K562 (cell line): ENCODE results near the gene AIFM3. TPM values are rescaled to one million over a fixed set of nuclear protein-coding genes. Genes with fewer than 3 reads are reported as not detected.

Source experiments
- ATAC-seq: fragments of 200-7000 bp; cut with Tn5 transposase; 3 replicates; pipeline ENCODE4 v1.9.1; 2020; ENCODE audit warnings: moderate library complexity
- BruUV-seq: library from RNA; stranded (reverse); fragments of 400-500 nt; replicated peaks from 2 replicates; lab custom pipeline; 2021; lab: Mats Ljungman, UMichigan
- CTCF ChIA-PET: fragments of 300-600 bp; formaldehyde crosslinking; extraction: SDS; loops from one replicate; lab custom pipeline; 2021; ENCODE audit warnings: low intra/inter-chr PET ratio; lab: Yijun Ruan, JAX
- POLR2A ChIA-PET: fragments of 300-600, 350-650 bp; sonication (Branson Sonifier 250); formaldehyde crosslinking; extraction: SDS; loops from one replicate; lab custom pipeline; 2021; ENCODE audit warnings: antibody characterized with exemption, inconsistent platforms; lab: Yijun Ruan, JAX
- DNase-seq, 4 experiments: peaks; one replicate each; pipeline versions ENCODE4 v3.0.0 to v3.0.0-alpha.2; 2011 to 2018; ENCODE audit warnings: low spot score in 3 of 4, mixed read lengths in 3 of 4; ENCODE audit errors: extremely low read depth in 1 of 4
- FAIRE-seq: peaks from 2 replicates; lab custom pipeline; 2011; peaks lifted over from hg19 to GRCh38; lab: Jason Lieb, UNC
- H2AFZ ChIP-seq: 2 replicates; pipeline ENCODE4 v1.6.0; 2011; ENCODE audit warnings: low read depth, low read length, control low read depth, inconsistent platforms
- H3K27ac ChIP-seq: fragments of 200-600 bp; 3 replicates; pipeline ENCODE4 v1.8.0; 2011; ENCODE audit warnings: low read depth, mild to moderate bottlenecking, control low read depth, inconsistent platforms, low read length, moderate library complexity, mixed read lengths; ENCODE audit errors: extremely low read depth
- H3K27me3 ChIP-seq, 2 experiments: fragments of 300-600 bp in 1 of 2; 2 replicates in 1 of 2; 3 replicates in 1 of 2; pipeline versions ENCODE4 v1.6.0 to v1.8.0; 2011; ENCODE audit warnings: inconsistent platforms in 2 of 2, low read length in 2 of 2, mild to moderate bottlenecking in 1 of 2, mixed read lengths in 1 of 2, moderate library complexity in 1 of 2; ENCODE audit not compliant: control insufficient read depth in 2 of 2, insufficient read depth in 2 of 2
- H3K36me3 ChIP-seq: fragments of 300-600 bp; 3 replicates; pipeline ENCODE4 v1.8.0; 2011; ENCODE audit warnings: mild to moderate bottlenecking, low read length, inconsistent platforms; ENCODE audit not compliant: control insufficient read depth, insufficient read depth
- H3K4me1 ChIP-seq, 2 experiments: fragments of 200-600 bp in 1 of 2; replicated peaks in 1 of 2; 2 replicates in 1 of 2; 3 replicates in 1 of 2; pipeline versions ENCODE4 v1.5.1 to v1.8.0; 2011; ENCODE audit warnings: inconsistent platforms in 2 of 2, low read length in 2 of 2, mild to moderate bottlenecking in 1 of 2, mixed read lengths in 1 of 2, moderate library complexity in 1 of 2; ENCODE audit not compliant: control insufficient read depth in 2 of 2, insufficient read depth in 2 of 2
- H3K4me2 ChIP-seq: 2 replicates; pipeline ENCODE4 v1.6.1; 2011; ENCODE audit warnings: low read length, control low read depth, inconsistent platforms, mixed read lengths; ENCODE audit not compliant: insufficient read depth
- H3K4me3 ChIP-seq: fragments of 200-600 bp; sonication (generic), shearing (Covaris generic); 2 replicates; pipeline ENCODE4 v1.5.1; 2016; ENCODE audit warnings: control low read depth, inconsistent platforms
- H3K79me2 ChIP-seq: fragments of 200-600 bp; 3 replicates; pipeline ENCODE4 v1.8.0; 2011; ENCODE audit warnings: low read length, inconsistent platforms; ENCODE audit not compliant: control insufficient read depth, insufficient read depth
- H3K9ac ChIP-seq, 2 experiments: 2 replicates each; pipeline versions ENCODE4 v1.6.0 to v1.6.1; 2011; ENCODE audit warnings: low read depth in 2 of 2, low read length in 2 of 2, control low read depth in 1 of 2, inconsistent platforms in 1 of 2, mild to moderate bottlenecking in 1 of 2, mixed read lengths in 1 of 2; ENCODE audit not compliant: insufficient read depth in 1 of 2
- H3K9me1 ChIP-seq: one replicate; pipeline ENCODE4 v1.6.0; 2011; ENCODE audit warnings: inconsistent platforms, mild to moderate bottlenecking, low read length, moderate library complexity; ENCODE audit not compliant: control insufficient read depth, insufficient read depth
- H3K9me3 ChIP-seq: replicated peaks from 2 replicates; pipeline ENCODE4 v1.5.1; 2011; ENCODE audit warnings: low read depth, low read length, inconsistent platforms; ENCODE audit not compliant: control insufficient read depth, insufficient read depth
- H4K20me1 ChIP-seq: replicated peaks from 2 replicates; pipeline ENCODE4 v1.6.1; 2011; ENCODE audit warnings: low read length, inconsistent platforms, mixed read lengths; ENCODE audit not compliant: control insufficient read depth, insufficient read depth
- DMBX1 ChIP-seq: fragments of 250-450 bp; sonication (Bioruptor Pico); IDR thresholded peaks from 2 replicates; pipeline ENCODE4 v1.8.0; 2022; ENCODE audit warnings: inconsistent platforms, mild to moderate bottlenecking, moderate library complexity, borderline replicate concordance
- HDGF ChIP-seq: fragments of 450-650 bp; IDR thresholded peaks from 2 replicates; pipeline ENCODE4 v1.6.1; 2016
- PML ChIP-seq: IDR thresholded peaks from 2 replicates; pipeline ENCODE4 v1.6.1; 2012; ENCODE audit warnings: low read length, inconsistent platforms
- RBM14 ChIP-seq: fragments of 200-400 bp; formaldehyde crosslinking; IDR thresholded peaks from 2 replicates; pipeline ENCODE4 v1.6.1; 2018; ENCODE audit warnings: low read depth, mild to moderate bottlenecking, low read length, moderate library complexity, borderline replicate concordance; ENCODE audit not compliant: insufficient read depth
- TEAD2 ChIP-seq: fragments of 450-650 bp; IDR thresholded peaks from 2 replicates; pipeline ENCODE4 v1.6.1; 2016; ENCODE audit warnings: missing genetic modification characterization, control low read depth, missing compliant biosample characterization
- ZBTB49 ChIP-seq: sonication (generic); formaldehyde crosslinking; IDR thresholded peaks from 2 replicates; pipeline ENCODE4 v1.8.0; 2022; ENCODE audit warnings: missing genetic modification reagents, mild to moderate bottlenecking, borderline replicate concordance
- WGBS: fragments of 100-300 bp; shearing (Covaris generic); methylation state at CpG from one replicate; pipeline ENCODE4 v1.1.6; 2016; ENCODE audit warnings: low coverage, mixed read lengths; ENCODE audit not compliant: insufficient coverage; ENCODE audit errors: missing lambda C conversion rate; 5-methylcytosine and 5-hydroxymethylcytosine counted together
- in situ Hi-C: fragments of 300-500 bp; cut with MboI; formaldehyde crosslinking; loops from 4 replicates; pipeline ENCODE4 v1.15.0; 2018; ENCODE audit warnings: inconsistent platforms, mixed read lengths
- intact Hi-C: fragments of 100-400 bp; cut with micrococcal nuclease; formaldehyde crosslinking; loops from 2 replicates; pipeline ENCODE4 v1.14.2; 2022
- polyA plus RNA-seq, 8 experiments: library from polyadenylated mRNA; depleted of rRNA in 4 of 8; stranded (reverse) in 5 of 8; unstranded in 3 of 8; fragments of >200 nt; fragmentation: Nextera tagmentation in 2 of 8; fragmentation: Illumina TruSeq in 1 of 8; extraction: Ambion mirVana in 2 of 8; extraction: Trizol in 1 of 8; gene quantifications; 2 replicates each; pipeline versions ENCODE4 v1.2.1 to v1.2.3, GENCODE V29; 2011 to 2014; ENCODE audit warnings: inconsistent platforms in 1 of 8, missing spikeins in 1 of 8
- total RNA-seq, 7 experiments: library from RNA; depleted of rRNA in 6 of 7; stranded (reverse); fragments of >200 nt in 6 of 7; fragmentation: Illumina TruSeq in 2 of 7; extraction: Trizol in 2 of 7; gene quantifications; 2 replicates each; pipeline versions ENCODE4 v1.2.1 to v1.2.3, GENCODE V29; 2011 to 2021; ENCODE audit warnings: low replicate concordance in 1 of 7
- TF ChIP-seq, protein P1 (sequence below): fragments of 450-650 bp; IDR thresholded peaks from 2 replicates; pipeline ENCODE4 v1.6.1; 2014; ENCODE audit warnings: low read depth, mild to moderate bottlenecking, moderate library complexity, borderline replicate concordance
- TF ChIP-seq, protein P2 (sequence below): fragments of 450-650 bp; IDR thresholded peaks from 2 replicates; pipeline ENCODE4 v1.7.1; 2018; ENCODE audit warnings: mild to moderate bottlenecking, low read depth; ENCODE audit not compliant: partially characterized antibody

The AIFM3 gene
- total and polyA plus RNA-seq, 9 of the 15 experiments (the other 6 are each of a cell fraction or from before 2014, with no cell fraction given) = 0.03 to 0.20 (median 0.07) TPM; not detected in 1

- intact Hi-C loops (no loop called here), in situ Hi-C loops (loop anchor here (25.0 kb wide), 1 partner anchor 183 kb away; no protein-coding TSS in a partner anchor)
- DNase-seq (no peak), ATAC-seq (peak; percentile 35), FAIRE-seq (no peak)
- H2AFZ ChIP-seq = no peak overlapping the region
- H3K27me3 ChIP-seq = no peaks in the 10 kb centered on the region
- peaks cover 4% of the 10 kb centered on the region for H3K9me1 ChIP-seq
- peaks cover 56% of the 10 kb centered on the region for H3K36me3 ChIP-seq
- peaks cover 60% of the 10 kb centered on the region for H4K20me1 ChIP-seq
- CTCF ChIA-PET = interaction anchor here (0.7 kb wide), 1 partner anchor 69 kb away, joined by 3 read pairs; no protein-coding TSS in a partner anchor
- POLR2A ChIA-PET = interaction anchor here (0.6 to 64.4 kb wide), 14 partner anchors 7 to 302 kb away, joined by 3 to 1556 read pairs (median 8); partner anchors contain the start of genes AIFM3, CRKL and LZTR1
- H3K4me2 ChIP-seq = no peak overlapping the region
- no peaks in the 10 kb centered on the region for H3K9me3 ChIP-seq
- BruUV-seq = no TSS peak
- peaks cover 0 to 29% of the 10 kb centered on the region in 2 experiments; a peak in 2 of 5 replicates for H3K4me1 ChIP-seq
- peak overlapping the region in 1 of 2 experiments; percentile 1; a peak in 1 of 4 replicates for H3K9ac ChIP-seq
- no peak overlapping the region for H3K4me3 ChIP-seq
- H3K79me2 ChIP-seq = peaks cover 43% of the 10 kb centered on the region
- WGBS = 89% methylated on average over 8 of the region's 8 CpGs
- H3K27ac ChIP-seq = peak overlapping the region; percentile 9; the same call in 1 of the 3 replicates
- TF ChIP-seq, protein P1, sequence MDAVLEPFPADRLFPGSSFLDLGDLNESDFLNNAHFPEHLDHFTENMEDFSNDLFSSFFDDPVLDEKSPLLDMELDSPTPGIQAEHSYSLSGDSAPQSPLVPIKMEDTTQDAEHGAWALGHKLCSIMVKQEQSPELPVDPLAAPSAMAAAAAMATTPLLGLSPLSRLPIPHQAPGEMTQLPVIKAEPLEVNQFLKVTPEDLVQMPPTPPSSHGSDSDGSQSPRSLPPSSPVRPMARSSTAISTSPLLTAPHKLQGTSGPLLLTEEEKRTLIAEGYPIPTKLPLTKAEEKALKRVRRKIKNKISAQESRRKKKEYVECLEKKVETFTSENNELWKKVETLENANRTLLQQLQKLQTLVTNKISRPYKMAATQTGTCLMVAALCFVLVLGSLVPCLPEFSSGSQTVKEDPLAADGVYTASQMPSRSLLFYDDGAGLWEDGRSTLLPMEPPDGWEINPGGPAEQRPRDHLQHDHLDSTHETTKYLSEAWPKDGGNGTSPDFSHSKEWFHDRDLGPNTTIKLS = no peak
- no peak for TF ChIP-seq TEAD2 (tag)
- 0 out of 2 replicates have a peak, but pooled peaks have one; percentile 54 for TF ChIP-seq ZBTB49 (CRISPR knock-in tag)
- TF ChIP-seq RBM14 = no peak
- TF ChIP-seq HDGF = no peak
- no peak; the same call in 1 of the 2 replicates for TF ChIP-seq DMBX1 (CRISPR knock-in tag)
- TF ChIP-seq, protein P2, sequence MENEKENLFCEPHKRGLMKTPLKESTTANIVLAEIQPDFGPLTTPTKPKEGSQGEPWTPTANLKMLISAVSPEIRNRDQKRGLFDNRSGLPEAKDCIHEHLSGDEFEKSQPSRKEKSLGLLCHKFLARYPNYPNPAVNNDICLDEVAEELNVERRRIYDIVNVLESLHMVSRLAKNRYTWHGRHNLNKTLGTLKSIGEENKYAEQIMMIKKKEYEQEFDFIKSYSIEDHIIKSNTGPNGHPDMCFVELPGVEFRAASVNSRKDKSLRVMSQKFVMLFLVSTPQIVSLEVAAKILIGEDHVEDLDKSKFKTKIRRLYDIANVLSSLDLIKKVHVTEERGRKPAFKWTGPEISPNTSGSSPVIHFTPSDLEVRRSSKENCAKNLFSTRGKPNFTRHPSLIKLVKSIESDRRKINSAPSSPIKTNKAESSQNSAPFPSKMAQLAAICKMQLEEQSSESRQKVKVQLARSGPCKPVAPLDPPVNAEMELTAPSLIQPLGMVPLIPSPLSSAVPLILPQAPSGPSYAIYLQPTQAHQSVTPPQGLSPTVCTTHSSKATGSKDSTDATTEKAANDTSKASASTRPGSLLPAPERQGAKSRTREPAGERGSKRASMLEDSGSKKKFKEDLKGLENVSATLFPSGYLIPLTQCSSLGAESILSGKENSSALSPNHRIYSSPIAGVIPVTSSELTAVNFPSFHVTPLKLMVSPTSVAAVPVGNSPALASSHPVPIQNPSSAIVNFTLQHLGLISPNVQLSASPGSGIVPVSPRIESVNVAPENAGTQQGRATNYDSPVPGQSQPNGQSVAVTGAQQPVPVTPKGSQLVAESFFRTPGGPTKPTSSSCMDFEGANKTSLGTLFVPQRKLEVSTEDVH = peak; percentile 78
- TF ChIP-seq PML = 0 out of 2 replicates have a peak, but pooled peaks have one; percentile 14
Observed at GRCh38 chr22:20953668-20954500, 13.2 kb upstream of the AIFM3 start.
